HepG2 (cell line): ENCODE results near the gene GIPC1. TPM values are rescaled to one million over a fixed set of nuclear protein-coding genes. Genes with fewer than 3 reads are reported as not detected.
A peak's percentile ranks its signal among the peaks of the same experiment; 100 is the strongest.

ENCODE experiments used
- ATM ChIP-seq: fragments of 450-650 bp; IDR thresholded peaks from 2 replicates; pipeline ENCODE4 v1.7.1; 2017; ENCODE audit warnings: mild to moderate bottlenecking, borderline replicate concordance
- CCDC6 ChIP-seq: sonication (generic); formaldehyde crosslinking; IDR thresholded peaks from 2 replicates; pipeline ENCODE4 v1.8.1; 2022; ENCODE audit warnings: mild to moderate bottlenecking, missing genetic modification reagents, moderate library complexity
- CEBPB ChIP-seq: IDR thresholded peaks from 2 replicates; pipeline ENCODE4 v1.6.1; 2011; ENCODE audit warnings: low read depth, low read length, improper control_type of control experiment, borderline replicate concordance
- EHMT2 ChIP-seq: fragments of 200-600 bp; sonication (generic); IDR thresholded peaks from 2 replicates; pipeline ENCODE4 v1.7.0; 2017; ENCODE audit warnings: antibody characterized with exemption, low read depth, low read length, borderline replicate concordance
- EP300 ChIP-seq, 3 experiments: sonication (generic) in 1 of 3; formaldehyde crosslinking in 1 of 3; IDR thresholded peaks; 2 replicates each; pipeline versions ENCODE4 v1.5.1 to v1.6.1; 2011 to 2020; ENCODE audit warnings: low read depth in 2 of 3, low read length in 2 of 3, borderline replicate concordance in 1 of 3, improper control_type of control experiment in 1 of 3, mild to moderate bottlenecking in 1 of 3, missing genetic modification reagents in 1 of 3, moderate library complexity in 1 of 3
- FOXA1 ChIP-seq, 2 experiments: fragments of 450-650 bp in 1 of 2; sonication (generic) in 1 of 2; formaldehyde crosslinking in 1 of 2; IDR thresholded peaks; 2 replicates each; pipeline versions ENCODE4 v1.4.0 to v1.6.1; 2016 to 2020; ENCODE audit warnings: missing genetic modification reagents in 1 of 2
- FOXO1 ChIP-seq: sonication (generic); formaldehyde crosslinking; IDR thresholded peaks from 2 replicates; pipeline ENCODE4 v1.4.0; 2020; ENCODE audit warnings: missing genetic modification reagents
- FOXP1 ChIP-seq, 2 experiments: fragments of 450-650 bp in 1 of 2; IDR thresholded peaks; 2 replicates each; pipeline ENCODE4 v1.6.1; 2017 to 2018; ENCODE audit warnings: antibody characterized with exemption in 1 of 2
- KDM2A ChIP-seq: sonication (generic); formaldehyde crosslinking; IDR thresholded peaks from 2 replicates; pipeline ENCODE4 v1.4.0; 2020; ENCODE audit warnings: low read depth, missing genetic modification reagents, borderline replicate concordance
- LCORL ChIP-seq, 2 experiments: fragments of 450-650 bp in 1 of 2; sonication (generic) in 1 of 2; formaldehyde crosslinking in 1 of 2; IDR thresholded peaks; 2 replicates each; pipeline versions ENCODE4 v1.5.0 to v1.6.1; 2017 to 2020; ENCODE audit warnings: antibody characterized with exemption in 1 of 2, missing genetic modification reagents in 1 of 2
- MIER3 ChIP-seq: IDR thresholded peaks from 2 replicates; pipeline ENCODE4 v1.6.1; 2016; ENCODE audit warnings: missing compliant biosample characterization, borderline replicate concordance
- MTF1 ChIP-seq: sonication (generic); formaldehyde crosslinking; IDR thresholded peaks from 2 replicates; pipeline ENCODE4 v1.5.0; 2020; ENCODE audit warnings: missing genetic modification reagents
- NR2F6 ChIP-seq, 2 experiments: IDR thresholded peaks; 2 replicates each; pipeline ENCODE4 v1.6.1; 2016; ENCODE audit warnings: antibody characterized with exemption in 1 of 2, mild to moderate bottlenecking in 1 of 2
- RARA ChIP-seq: IDR thresholded peaks from 2 replicates; pipeline ENCODE4 v1.6.1; 2016; ENCODE audit warnings: missing genetic modification reagents, missing compliant biosample characterization
- SAP130 ChIP-seq: IDR thresholded peaks from 2 replicates; pipeline ENCODE4 v1.6.1; 2016; ENCODE audit warnings: low read depth
- ZNF143 ChIP-seq: sonication (generic); formaldehyde crosslinking; IDR thresholded peaks from 2 replicates; pipeline ENCODE4 v1.4.0; 2020; ENCODE audit warnings: missing genetic modification reagents
- ZNF18 ChIP-seq: sonication (generic); formaldehyde crosslinking; IDR thresholded peaks from 2 replicates; pipeline ENCODE4 v1.8.0; 2022; ENCODE audit warnings: mild to moderate bottlenecking, missing genetic modification reagents; ENCODE audit not compliant: insufficient replicate concordance
- ZNF414 ChIP-seq: sonication (generic); formaldehyde crosslinking; IDR thresholded peaks from 2 replicates; pipeline ENCODE4 v1.5.0; 2020; ENCODE audit warnings: missing genetic modification reagents
- ZNF629 ChIP-seq: sonication (generic); formaldehyde crosslinking; conservative IDR thresholded peaks from 2 replicates; pipeline ENCODE4 v1.5.0; 2020; ENCODE audit warnings: missing genetic modification reagents
- ZNF788 ChIP-seq: sonication (generic); formaldehyde crosslinking; IDR thresholded peaks from 2 replicates; pipeline ENCODE4 v1.5.0; 2020; ENCODE audit warnings: mild to moderate bottlenecking, missing genetic modification reagents, borderline replicate concordance
- polyA plus RNA-seq, 8 experiments: library from polyadenylated mRNA; depleted of rRNA in 3 of 8; stranded (reverse) in 7 of 8; unstranded in 1 of 8; fragments of >200 nt; fragmentation: Illumina TruSeq in 4 of 8; extraction: Trizol in 4 of 8; gene quantifications; 2 replicates each; pipeline versions ENCODE4 v1.2.1 to v1.2.3, GENCODE V29; 2011 to 2016; ENCODE audit warnings: low read depth in 4 of 8, missing spikeins in 1 of 8, mixed read lengths in 1 of 8; ENCODE audit not compliant: insufficient read depth in 1 of 8
- total RNA-seq, 5 experiments: library from RNA; depleted of rRNA; stranded (reverse); fragments of >200 nt; fragmentation: Illumina TruSeq; extraction: Trizol; gene quantifications; 2 replicates each; pipeline ENCODE4 v1.2.3, GENCODE V29; 2016; ENCODE audit warnings: low read depth in 1 of 5
- TF ChIP-seq, protein P1 (sequence below): sonication (generic); formaldehyde crosslinking; IDR thresholded peaks from 2 replicates; pipeline ENCODE4 v1.5.0; 2020; ENCODE audit warnings: missing genetic modification reagents
- TF ChIP-seq, protein P2 (sequence below): IDR thresholded peaks from 2 replicates; pipeline ENCODE4 v1.6.1; 2016

The GIPC1 gene
- total and polyA plus RNA-seq, 2 of the 13 experiments (the other 11 are each of a cell fraction or from before 2014, with no cell fraction given) = 27.1 to 48.1 TPM

GRCh38 chr19:14502334-14503092 lies 6.6 kb upstream of the GIPC1 start (continued):
- no peak for TF ChIP-seq ZNF18 (CRISPR knock-in tag)
- peak; percentile 20; the same call in 1 of the 2 replicates for TF ChIP-seq KDM2A (CRISPR knock-in tag)
- no peak for TF ChIP-seq ZNF414 (CRISPR knock-in tag)
- no peak for TF ChIP-seq MIER3 (CRISPR knock-in tag)
- TF ChIP-seq, protein P1, sequence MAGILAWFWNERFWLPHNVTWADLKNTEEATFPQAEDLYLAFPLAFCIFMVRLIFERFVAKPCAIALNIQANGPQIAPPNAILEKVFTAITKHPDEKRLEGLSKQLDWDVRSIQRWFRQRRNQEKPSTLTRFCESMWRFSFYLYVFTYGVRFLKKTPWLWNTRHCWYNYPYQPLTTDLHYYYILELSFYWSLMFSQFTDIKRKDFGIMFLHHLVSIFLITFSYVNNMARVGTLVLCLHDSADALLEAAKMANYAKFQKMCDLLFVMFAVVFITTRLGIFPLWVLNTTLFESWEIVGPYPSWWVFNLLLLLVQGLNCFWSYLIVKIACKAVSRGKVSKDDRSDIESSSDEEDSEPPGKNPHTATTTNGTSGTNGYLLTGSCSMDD (CRISPR knock-in tag) = no peak
- no peak for TF ChIP-seq ZNF143 (CRISPR knock-in tag)
- 0 out of 2 replicates have a peak, but pooled peaks have one; percentile 47 for TF ChIP-seq SAP130
- peak; percentile 46 for TF ChIP-seq RARA (CRISPR knock-in tag)
- TF ChIP-seq CEBPB = peak; percentile 92
- no peak for TF ChIP-seq LCORL (IDR thresholded peaks at IDR 0.05)
- peak; percentile 90 for TF ChIP-seq LCORL (CRISPR knock-in tag; IDR thresholded peaks at IDR 0.05)
- no peak for TF ChIP-seq FOXP1 (IDR thresholded peaks at IDR 0.05)
- peak; percentile 72 for TF ChIP-seq FOXP1 (CRISPR knock-in tag; IDR thresholded peaks at IDR 0.05)
- peak; percentile 50; the same call in 1 of the 2 replicates for TF ChIP-seq FOXO1 (CRISPR knock-in tag)
- TF ChIP-seq EP300 (IDR thresholded peaks at IDR 0.05; ENCODE audit: low read depth in 2 of 2, low read length in 2 of 2) = peak in 1 of 2 experiments; percentile 38; a peak in 1 of 4 replicates
- no peak for TF ChIP-seq EP300 (CRISPR knock-in tag; IDR thresholded peaks at IDR 0.05; ENCODE audit: borderline replicate concordance)
- TF ChIP-seq ATM = no peak
- TF ChIP-seq CCDC6 (CRISPR knock-in tag) = peak; percentile 25; the same call in 1 of the 2 replicates
- TF ChIP-seq ZNF629 (CRISPR knock-in tag) = peak; percentile 68
- TF ChIP-seq FOXA1 (IDR thresholded peaks at IDR 0.05) = no peak
- 0 out of 2 replicates have a peak, but pooled peaks have one; percentile 34 for TF ChIP-seq FOXA1 (CRISPR knock-in tag; IDR thresholded peaks at IDR 0.05)
- TF ChIP-seq MTF1 (CRISPR knock-in tag) = no peak
- TF ChIP-seq, protein P2, sequence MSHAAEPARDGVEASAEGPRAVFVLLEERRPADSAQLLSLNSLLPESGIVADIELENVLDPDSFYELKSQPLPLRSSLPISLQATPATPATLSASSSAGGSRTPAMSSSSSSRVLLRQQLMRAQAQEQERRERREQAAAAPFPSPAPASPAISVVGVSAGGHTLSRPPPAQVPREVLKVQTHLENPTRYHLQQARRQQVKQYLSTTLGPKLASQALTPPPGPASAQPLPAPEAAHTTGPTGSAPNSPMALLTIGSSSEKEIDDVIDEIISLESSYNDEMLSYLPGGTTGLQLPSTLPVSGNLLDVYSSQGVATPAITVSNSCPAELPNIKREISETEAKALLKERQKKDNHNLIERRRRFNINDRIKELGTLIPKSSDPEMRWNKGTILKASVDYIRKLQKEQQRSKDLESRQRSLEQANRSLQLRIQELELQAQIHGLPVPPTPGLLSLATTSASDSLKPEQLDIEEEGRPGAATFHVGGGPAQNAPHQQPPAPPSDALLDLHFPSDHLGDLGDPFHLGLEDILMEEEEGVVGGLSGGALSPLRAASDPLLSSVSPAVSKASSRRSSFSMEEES (CRISPR knock-in tag) = 0 out of 2 replicates have a peak, but pooled peaks have one; percentile 59
- TF ChIP-seq EHMT2 = no peak
- TF ChIP-seq ZNF788 (CRISPR knock-in tag) = 0 out of 2 replicates have a peak, but pooled peaks have one; percentile 28
- 0 out of 2 replicates have a peak, but pooled peaks have one; percentile 29 for TF ChIP-seq NR2F6 (IDR thresholded peaks at IDR 0.05)
- TF ChIP-seq NR2F6 (CRISPR knock-in tag; IDR thresholded peaks at IDR 0.05) = 0 out of 2 replicates have a peak, but pooled peaks have one; percentile 27
